GM19328 (cell line): Measurements from ENCODE around the gene C19orf47.
A peak's percentile ranks its signal among the peaks of the same experiment; 100 is the strongest.

ENCODE experiments used
- ATAC-seq: cut with Tn5 transposase; IDR thresholded peaks from one replicate; pipeline ENCODE4 v1.9.1; 2021; ENCODE audit warnings: mild to moderate bottlenecking, moderate library complexity; ENCODE audit not compliant: unreplicated experiment

Gene C19orf47, protein sequence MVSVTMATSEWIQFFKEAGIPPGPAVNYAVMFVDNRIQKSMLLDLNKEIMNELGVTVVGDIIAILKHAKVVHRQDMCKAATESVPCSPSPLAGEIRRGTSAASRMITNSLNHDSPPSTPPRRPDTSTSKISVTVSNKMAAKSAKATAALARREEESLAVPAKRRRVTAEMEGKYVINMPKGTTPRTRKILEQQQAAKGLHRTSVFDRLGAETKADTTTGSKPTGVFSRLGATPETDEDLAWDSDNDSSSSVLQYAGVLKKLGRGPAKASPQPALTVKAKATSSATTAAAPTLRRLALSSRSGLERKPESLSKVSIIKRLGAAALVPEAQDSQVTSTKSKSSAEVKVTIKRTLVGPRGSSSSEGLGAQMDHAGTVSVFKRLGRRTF

DNA sequence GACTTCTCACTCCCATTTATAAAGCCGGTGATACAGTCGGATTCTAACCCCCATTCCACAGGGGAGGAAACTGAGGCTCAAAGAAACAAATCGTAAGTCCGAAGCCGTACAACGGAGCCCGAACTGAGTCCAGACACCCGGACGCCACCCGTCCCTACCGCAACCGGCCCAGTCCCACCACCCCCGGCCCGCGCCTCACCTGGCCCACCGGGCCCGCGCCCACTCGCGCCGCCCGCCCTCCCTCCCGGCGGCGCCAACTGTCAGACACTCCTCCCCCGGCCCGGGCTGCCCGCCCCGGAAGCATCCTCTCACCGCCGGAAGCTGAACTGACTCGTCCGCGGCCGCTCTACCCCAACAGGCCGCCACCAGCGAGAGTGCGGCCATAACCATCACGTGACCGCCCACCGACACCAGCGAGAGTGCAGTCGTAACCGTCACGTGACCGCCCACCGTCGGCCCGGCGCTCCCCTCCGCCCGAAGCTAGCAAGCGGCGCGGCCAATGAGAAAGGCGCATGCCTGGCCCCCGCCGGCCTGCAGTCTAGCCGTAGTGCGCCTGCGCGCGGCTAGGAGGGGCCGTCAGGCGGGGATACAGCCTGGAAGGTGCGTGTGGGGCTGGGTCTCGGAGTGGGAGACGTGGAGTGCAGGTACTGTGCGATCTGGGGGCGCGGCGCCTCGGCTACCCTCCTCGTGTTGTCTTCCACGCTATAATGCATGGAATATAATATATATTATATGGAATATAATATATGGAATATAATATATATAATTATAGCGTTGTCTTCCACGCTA lies at the start of gene C19orf47, which contains the start of gene PLD3:
Gene C19orf47, minus strand, starts transcription at position 273 of the 789 bp plus-strand sequence. CDS start 6,540 bp downstream, outside the sequence.
Gene PLD3, plus strand, starts transcription at position 571 of the 789 bp plus-strand sequence. CDS start 17,789 bp downstream, outside the sequence.
- peak; percentile 96 for ATAC-seq

DNA sequence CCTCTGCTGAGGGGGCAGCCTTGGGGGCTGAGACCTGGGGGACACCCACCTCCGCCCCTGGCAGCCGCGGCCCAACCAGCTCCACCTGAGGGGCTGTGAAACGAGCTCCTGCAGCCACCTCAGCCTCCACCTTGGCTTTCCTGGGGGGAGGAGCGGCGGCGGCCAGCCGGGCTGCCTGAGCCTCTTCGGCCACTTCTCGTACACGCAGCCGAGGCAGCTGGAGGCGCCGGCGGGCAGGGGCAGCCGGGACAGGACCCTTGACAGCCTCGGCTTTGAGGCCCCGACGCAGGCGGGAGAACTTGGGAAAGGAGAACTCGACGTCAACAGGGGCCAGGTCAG lies 49.3 kb upstream of the C19orf47 start:
- ATAC-seq = no peak

DNA sequence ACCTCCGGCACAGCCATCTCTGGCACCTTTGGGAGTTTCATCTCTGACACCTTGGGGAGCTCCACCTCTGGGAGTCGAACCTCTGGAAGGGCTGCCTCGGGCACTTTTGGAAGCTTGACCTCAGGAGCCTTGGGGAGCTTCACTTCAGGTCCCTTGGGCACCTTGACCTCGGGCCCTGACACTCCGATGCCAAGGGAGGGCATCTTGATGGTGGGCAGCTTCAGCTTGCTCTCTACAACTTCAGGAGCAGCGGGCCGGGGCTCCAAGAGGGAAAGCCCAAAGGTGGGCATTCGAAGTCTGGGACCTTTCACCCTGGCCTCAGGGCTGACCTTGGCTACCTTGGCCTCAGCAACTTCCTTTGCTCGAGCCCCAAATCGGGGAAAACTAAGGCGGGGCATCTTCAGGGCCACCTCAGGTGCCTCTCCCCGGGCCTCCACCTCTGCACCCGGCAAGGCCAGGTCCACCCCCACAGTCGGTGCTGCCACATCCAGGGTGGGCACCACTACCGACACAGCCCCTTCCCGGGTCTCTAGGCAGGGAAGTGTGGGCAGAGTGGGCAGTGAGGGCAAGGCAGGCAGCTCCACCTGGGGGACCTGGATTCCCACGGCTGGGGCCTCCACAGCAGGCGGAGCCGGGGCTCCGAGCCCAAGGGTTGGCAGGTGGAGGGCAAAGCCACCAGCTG lies 48.8 kb upstream of the C19orf47 start:
- no peak for ATAC-seq

DNA sequence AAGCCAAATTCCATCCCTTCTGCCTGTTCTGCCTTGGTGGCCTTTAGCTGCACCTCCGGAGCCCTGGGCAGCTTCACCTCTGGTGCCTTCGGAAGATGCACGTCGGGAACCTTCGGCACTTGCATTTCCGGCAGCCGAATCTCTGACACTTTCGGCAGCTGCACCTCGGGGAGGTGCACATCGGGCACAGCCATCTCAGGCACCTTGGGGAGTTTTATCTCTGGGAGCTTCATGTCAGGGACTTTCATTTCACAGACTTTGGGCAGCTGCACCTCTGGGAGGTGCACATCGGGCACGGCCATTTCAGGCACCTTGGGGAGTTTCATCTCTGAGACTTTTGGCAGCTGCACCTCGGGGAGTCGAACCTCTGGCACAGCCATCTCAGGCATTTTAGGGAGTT lies 47.8 kb upstream of the C19orf47 start:
- no peak for ATAC-seq

DNA sequence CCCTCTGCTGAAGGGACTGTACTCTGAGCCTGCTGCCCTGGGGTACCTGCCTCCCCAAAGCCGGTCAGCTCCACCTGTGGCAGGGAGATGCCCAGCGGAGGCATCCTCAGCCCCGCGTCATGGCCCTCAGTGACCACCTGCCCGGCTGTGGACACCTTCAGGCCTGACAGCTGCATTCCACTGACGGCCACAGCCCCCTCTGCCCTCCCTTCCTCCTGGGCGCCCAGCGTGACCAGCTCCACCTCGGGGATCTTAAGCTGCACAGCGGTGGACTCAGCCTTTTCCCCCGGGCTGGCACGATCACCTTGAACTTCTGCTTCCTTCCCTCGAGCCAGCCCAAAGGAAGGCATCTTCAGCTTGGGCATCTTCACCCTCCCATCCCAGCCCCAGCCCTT lies 46.6 kb upstream of the C19orf47 start:
- ATAC-seq = no peak

DNA sequence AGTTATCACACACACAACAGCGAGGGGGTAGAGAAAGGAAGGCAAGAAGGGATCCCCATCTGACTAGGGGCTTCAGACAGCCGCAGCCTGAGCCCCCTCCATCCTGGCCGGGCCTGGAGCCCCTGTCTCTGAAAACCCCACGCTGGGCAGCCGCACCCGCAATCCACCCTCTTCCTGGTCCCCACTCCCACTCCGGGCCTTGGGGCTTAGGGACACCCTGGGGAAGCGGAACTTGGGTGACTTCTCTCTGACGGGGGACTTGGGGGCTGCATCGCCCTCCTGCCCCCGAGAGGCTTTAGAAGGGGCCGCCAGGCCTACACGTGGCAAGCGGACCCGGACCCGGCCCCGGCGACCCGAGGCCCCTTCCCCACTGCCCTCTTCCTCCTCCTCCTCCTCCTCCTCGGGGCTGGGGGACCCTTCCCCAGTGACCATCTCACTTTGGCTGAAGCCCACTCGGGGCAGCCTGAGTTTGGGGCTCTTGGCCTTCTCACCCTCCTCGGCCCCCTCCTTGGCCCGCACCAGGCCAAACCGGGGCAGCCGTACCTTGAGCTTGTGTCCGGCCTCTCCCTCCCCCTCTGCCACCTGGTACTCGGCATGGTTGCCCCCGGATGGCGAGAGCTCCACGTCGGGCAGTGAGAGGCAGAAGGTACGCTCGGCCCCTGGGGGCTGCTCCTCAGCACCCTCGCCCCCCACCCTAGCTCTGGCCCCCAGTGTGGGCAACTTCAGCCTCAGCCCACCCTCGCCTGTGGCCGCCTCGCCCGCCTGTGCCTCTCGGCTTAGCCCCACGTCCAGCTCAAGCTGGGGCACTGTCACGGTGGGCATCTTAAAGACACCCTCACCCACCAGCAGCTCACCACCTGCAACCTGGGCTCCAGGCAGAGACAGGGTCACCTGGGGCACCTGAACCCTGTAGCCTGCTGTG lies 46.0 kb upstream of the C19orf47 start:
- no peak for ATAC-seq

DNA sequence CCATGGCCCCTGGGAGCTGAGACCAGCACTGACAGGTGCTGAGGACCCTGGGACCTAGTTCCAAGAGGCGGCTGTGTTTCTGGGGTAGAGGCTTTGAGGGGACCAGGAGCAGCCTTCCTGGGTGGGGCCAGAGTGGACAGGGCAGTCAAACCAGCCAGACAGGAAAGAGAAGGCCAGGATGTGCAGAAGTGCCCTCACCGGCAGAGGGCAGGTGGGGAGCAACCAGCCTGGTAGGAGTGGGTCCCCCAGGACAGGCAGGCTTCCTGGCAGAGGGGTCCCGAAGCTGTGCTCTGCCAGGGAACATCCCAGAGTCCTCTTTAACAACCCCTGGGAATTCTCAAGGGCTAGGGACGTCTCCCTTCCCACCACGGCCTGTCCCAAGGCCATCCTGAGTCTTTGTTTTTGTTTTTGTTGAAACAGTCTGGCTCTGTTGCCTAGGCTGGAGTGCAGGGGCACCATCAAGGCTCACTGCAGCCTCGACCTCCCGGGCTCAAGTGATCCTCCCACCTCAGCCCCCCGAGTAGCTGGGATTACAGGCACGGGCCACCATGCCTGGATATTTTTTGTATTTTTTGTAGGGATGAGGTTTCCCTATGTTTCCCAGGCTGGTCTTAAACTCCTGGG lies 44.8 kb upstream of the C19orf47 start:
- ATAC-seq = no peak

DNA sequence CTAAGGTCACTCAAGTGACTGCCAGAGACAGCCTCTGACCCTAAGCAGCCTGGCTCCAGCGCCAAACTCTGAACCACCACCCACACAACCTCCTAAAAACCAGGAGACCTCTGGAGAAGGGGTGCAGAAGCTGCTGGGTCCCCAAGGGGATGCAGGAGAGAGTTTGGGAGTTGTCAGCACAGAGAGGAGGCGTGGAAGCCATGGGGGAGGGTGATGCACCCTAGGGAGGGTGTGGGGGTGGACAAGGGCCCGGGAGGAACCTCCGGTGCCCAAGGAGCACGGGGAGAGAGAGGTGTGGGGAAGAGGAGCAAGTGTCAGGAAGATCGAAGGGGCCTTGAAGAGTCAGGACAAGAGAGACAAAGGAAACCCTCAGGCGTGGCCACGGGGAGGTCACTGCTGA lies 43.9 kb upstream of the C19orf47 start:
- ATAC-seq = no peak

DNA sequence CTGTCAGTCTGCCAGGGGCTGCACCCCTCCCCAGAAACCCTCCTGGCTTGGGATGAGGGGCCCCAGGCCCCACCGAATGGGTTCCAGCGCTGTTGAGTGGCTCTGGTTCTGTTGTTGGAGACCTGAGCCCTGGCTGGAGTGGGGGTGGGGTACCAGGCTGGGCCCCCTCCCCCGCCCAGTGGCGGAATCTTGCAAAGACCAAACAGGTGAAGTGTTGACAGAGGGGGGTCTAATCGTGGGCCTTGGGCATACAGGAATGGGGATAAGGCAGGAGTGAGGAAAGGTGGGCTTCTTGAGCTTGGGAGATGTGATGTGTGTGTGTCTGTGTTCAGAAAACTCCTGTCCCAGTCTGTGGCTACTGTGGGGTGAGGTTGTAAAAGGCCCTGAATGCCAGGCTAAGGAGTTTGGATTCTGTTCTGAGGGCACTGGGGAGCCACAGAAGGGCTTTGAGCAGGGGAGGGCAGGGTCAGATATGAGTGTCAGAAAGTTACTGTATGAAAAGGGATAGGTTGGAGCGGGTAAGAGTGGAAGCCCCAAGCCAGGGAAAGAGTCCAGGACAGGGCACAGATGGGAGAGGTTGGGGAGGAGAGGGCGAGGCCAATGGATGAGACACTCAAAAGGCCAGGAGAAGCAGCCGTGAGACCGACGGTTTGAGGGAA lies 42.0 kb upstream of the C19orf47 start, which contains the start of gene HIPK4:
Gene HIPK4, minus strand, starts transcription at position 98 of the 659 bp plus-strand sequence. CDS start 279 bp downstream, outside the sequence.
- ATAC-seq = no peak

DNA sequence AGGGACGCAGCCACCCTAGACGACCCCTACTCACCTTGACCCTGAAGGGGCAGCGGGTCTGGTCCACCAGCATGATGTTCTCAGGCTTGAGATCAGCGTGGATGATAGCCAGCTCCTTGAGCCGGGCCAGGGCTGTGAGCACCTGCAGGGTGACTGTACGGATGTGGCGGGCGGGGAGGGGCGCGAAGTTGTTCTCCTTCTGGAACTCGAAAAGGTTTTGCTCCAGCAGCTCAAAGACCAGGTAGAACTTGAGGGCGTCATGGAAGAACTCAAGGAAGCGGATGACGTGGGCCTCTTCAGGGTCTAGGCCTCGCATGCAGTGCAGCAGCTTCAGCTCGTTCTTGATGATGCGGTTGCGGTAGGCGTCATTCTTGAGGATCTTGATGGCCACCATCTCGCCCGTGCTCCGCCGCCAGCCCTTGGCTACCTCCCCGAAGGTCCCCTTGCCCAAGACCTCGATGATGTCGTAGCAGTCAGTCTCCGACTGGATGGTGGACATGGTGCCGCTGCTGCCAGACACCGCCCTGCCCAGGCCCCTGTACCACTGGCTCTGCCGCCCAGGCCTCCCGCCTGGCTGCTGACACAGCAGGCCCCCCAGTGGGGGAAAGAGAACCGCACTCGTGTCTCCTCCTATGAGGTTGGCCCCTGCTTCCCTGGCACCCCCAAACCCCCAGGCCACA lies 41.3 kb upstream of the C19orf47 start:
- no peak for ATAC-seq

DNA sequence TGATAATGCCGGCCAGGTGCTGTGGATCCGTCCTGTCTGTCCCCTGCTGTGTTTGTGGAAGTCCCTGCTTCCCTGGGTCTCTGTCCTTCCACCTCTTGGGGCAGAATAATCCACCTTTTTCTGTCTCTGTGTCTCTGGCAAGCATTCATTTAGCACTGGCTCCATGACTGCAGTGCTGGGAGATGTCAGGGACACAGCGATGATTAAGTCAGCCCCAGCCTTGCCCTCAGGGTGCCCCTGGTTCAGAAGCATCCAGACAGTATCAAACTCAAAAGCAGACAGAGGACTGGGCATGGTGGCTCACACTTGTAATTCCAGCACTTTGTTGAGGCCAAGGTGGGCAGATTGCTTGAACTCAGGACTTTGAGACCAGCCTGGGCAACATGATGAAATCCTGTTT lies 40.3 kb upstream of the C19orf47 start:
- no peak for ATAC-seq

DNA sequence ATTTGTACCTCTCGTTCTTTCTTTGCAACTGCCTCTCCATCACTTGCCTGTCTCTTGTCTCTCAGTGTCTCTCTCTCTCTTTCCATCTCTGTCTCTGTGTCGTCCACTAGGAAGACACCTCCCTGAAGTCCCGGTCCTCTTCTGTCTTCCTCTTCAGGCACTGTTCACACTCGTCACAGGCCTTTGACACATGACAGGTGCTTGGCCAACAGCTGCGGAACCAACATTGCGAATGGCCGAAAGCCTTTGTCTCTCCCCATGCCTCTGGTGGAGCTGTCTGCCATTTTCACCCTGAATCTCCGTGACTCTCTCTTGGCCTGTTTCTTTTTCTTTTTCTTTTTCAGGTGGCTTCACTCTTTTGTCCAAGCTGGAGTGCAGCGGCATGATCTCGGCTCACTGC lies 39.0 kb upstream of the C19orf47 start:
- ATAC-seq = no peak

DNA sequence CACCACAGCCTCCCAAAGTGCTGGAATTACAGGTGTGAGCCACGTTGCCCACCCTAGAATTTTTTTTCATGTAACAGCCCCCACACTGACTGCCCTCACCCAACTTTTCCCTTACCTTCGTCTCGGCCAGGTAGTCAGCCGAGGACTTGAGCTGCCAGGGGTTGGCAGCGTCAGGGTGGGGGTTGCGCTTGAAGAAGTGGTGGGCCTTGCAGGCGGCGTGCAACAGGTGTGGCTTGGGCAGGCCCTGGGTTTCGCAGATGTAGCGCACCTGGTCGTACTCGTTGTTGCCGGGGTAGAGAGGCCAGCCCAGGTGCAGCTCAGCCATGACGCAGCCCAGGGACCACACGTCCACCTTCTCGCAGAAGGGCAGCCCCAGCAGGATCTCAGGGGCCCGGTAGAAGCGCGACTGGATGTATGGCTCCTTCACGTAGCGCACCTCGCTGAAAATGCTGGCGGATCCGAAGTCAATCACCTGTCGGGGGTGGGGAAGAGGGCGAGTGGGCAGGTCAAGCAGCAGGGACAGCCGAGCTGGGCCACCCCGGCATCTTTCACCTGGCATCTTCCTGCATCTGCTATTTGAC lies 35.6 kb upstream of the C19orf47 start:
- no peak for ATAC-seq

DNA sequence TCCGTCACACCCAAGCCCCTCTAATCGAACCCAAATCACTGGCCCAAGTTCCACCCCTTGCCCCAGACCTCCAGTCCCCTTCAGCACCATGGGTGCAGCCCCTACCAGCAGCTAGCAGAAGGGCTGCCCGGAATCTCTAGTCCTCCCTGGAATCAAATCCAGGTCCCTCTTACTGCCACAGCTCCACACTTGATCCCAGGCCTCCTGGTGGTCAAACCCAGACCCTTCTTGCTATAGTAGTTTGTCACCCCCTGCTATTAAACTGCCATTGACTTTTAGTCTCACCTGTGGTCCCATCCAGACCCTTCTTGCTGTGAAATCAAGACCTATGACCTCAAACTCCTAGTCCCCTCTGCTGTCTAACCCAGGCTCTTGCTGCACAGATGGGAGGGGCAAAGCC lies 33.1 kb upstream of the C19orf47 start:
- no peak for ATAC-seq

DNA sequence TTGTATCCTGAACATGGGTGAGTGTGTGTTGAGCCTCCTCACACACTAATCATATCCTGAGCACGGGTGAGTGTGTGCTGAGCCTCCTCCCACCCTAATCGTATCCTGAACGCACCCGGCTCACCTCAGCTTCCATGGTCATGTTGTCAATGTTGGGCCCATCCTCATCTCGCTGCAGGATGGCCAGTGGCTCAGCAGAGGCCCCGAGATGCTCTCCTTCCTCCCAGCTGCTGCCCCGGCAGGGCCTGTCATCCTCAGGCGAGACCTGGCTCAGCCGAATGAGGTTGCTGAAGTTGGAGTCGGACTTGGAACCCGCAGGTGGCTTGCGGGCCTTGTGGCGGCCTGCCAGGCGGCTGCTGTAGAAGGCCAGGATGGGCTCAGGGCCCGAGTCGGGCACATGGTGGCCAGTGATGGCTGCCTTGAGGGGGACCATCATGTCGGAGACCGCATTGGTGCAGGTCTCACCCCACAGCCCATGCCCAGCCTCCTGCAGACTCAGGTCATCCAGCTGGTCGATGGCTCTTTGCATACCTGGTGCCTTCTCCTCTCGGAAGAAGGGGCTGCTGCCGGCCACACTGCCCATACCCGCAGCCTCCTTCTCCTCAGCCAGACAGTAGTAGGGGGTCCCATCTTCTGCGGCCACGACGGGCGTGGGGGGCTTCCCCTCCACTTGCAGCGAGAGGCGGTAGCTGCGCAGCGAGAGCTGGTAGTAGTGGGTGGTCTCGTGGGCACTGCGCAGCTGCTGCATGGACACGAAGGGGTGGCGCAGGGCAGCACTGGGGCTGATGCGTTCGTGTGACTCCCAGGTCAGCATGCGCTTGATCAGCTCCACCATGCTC lies 32.2 kb upstream of the C19orf47 start:
- ATAC-seq = no peak

DNA sequence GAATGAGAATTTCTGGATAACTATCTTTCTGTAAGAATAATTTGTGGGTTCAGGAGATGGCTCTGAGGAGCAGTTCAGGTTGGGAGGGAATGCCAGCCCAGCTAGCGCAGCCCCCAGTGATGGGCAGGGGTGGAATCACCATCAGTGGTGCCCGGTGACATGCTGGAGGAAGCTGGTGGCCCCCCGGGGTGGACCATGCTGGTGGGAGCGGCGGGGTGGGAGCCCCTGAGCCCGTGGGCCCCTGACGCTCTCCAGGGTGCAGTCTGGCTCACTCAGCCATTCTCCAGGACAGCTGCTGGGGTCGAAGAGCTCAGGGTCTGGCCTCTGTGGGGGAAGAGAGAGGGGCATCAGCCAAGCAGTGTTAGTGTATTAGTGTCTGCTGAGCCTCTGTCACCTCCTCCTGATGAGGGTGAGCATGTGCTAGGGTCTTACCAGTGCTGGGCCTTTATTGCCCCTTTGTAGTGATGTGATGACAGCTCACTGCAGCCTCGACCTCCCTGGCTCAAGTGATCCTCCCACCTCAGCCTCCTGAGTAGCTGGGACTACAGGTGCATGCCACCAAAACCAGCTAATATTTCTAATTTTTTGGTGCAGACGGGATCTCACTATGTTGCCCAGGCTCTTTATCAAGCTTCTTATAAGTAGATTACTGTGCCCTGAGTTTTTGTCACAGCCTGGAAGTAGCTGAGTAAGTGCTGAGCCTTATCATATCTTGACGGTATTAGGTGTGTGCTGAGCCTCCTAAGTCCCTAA lies 31.4 kb upstream of the C19orf47 start:
- no peak for ATAC-seq

DNA sequence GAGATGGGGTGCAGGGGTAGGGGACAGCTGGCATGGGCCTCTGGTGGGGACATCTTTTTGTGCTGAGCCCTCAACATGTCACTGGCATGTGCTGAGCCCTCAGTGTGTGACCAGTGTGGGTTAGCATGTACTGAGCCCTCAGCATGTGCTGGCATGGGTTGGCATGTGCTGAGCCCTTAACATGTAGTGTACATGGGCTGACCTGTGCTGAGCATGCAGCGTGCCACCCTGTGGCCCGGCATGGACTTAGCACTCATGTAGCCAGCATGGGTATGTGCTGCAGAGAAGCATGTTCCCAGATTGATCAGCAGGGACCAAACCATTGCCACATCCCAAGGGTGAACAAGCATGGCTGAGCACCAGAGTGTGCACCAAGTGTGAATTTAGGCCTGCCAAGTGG lies 30.3 kb upstream of the C19orf47 start:
- ATAC-seq = no peak
